ENCODE measurements around the gene TNNI3K.

TNNI3K gene

GRCh38 chr1:74504125-74504932 lies 269.1 kb downstream of the TNNI3K start:
- peak; percentile 37 for DNase-seq

GRCh38 chr1:74504933-74505512 lies 269.8 kb downstream of the TNNI3K start:
- no peak for DNase-seq

GRCh38 chr1:74505928-74506710 lies 270.9 kb downstream of the TNNI3K start:
- no peak for DNase-seq

- no peak for DNase-seq
These were observed 273.3 kb downstream of the TNNI3K start for GRCh38 chr1:74508449-74508848.

- no peak for DNase-seq
These were observed 277.2 kb downstream of the TNNI3K start, which contains the start of gene LRRC53 for GRCh38 chr1:74512170-74512915. Gene LRRC53 (minus strand): TSS chr1:74512611. CDS start chr1:74483349, 29,262 bp downstream.

- DNase-seq: peak; percentile 53
These were observed 278.5 kb downstream of the TNNI3K start for GRCh38 chr1:74513411-74514300.

- DNase-seq: no peak
These were observed 282.4 kb downstream of the TNNI3K start for GRCh38 chr1:74517599-74518051.

GRCh38 chr1:74522148-74522547 lies 287.0 kb downstream of the TNNI3K start:
- DNase-seq: no peak

- no peak for DNase-seq
These were observed 288.8 kb downstream of the TNNI3K start for GRCh38 chr1:74523873-74524480.

- DNase-seq: no peak
These were observed 291.5 kb downstream of the TNNI3K start for GRCh38 chr1:74526708-74527107.

GRCh38 chr1:74528123-74528522 lies 292.9 kb downstream of the TNNI3K start:
- no peak for DNase-seq

- DNase-seq: no peak
These were observed 295.7 kb downstream of the TNNI3K start for GRCh38 chr1:74530892-74531291.

GRCh38 chr1:74531796-74532195 lies 296.6 kb downstream of the TNNI3K start:
- no peak for DNase-seq

- DNase-seq: peak; percentile 70
These were observed 299.1 kb downstream of the TNNI3K start for GRCh38 chr1:74534241-74534640.

- DNase-seq: no peak
These were observed 310.6 kb downstream of the TNNI3K start for GRCh38 chr1:74545821-74546220.

GRCh38 chr1:74548961-74549750 lies 314.0 kb downstream of the TNNI3K start:
- no peak for DNase-seq

- DNase-seq: no peak
These were observed 314.7 kb downstream of the TNNI3K start for GRCh38 chr1:74549932-74550331.

GRCh38 chr1:74570797-74571492 lies 335.8 kb downstream of the TNNI3K start:
- DNase-seq: no peak

- DNase-seq: no peak
These were observed 336.3 kb downstream of the TNNI3K start for GRCh38 chr1:74571493-74571800.

GRCh38 chr1:74571891-74572290 lies 336.7 kb downstream of the TNNI3K start:
- no peak for DNase-seq
